Esophagus (tissue), 2 donors: ENCODE results near the gene KANK4. TPM values are rescaled to one million over a fixed set of nuclear protein-coding genes. Genes with fewer than 3 reads are reported as not detected.

Experiments used
- H3K27ac ChIP-seq, 2 donors: one replicate each; pipeline ENCODE4 v1.5.1; 2013; ENCODE audit warnings: low read depth in 2 of 2, mild to moderate bottlenecking in 2 of 2, inconsistent platforms in 1 of 2, low read length in 1 of 2, moderate library complexity in 1 of 2
- H3K27me3 ChIP-seq, 2 donors: one replicate each; pipeline ENCODE4 v1.6.1; 2013; ENCODE audit warnings: low read length in 2 of 2, control low read depth in 1 of 2, mild to moderate bottlenecking in 1 of 2; ENCODE audit not compliant: insufficient read depth in 2 of 2, control insufficient read depth in 1 of 2
- H3K36me3 ChIP-seq, 2 donors: one replicate each; pipeline ENCODE4 v1.6.1; 2013; ENCODE audit warnings: low read length in 1 of 2; ENCODE audit not compliant: control insufficient read depth in 2 of 2, insufficient read depth in 2 of 2
- H3K4me1 ChIP-seq, 2 donors: one replicate each; pipeline ENCODE4 v1.6.1; 2013; ENCODE audit warnings: low read length in 1 of 2; ENCODE audit not compliant: control insufficient read depth in 2 of 2, insufficient read depth in 2 of 2
- H3K4me3 ChIP-seq, 2 donors: one replicate each; pipeline ENCODE4 v1.5.1; 2013; ENCODE audit warnings: low read length in 2 of 2, mild to moderate bottlenecking in 2 of 2, low read depth in 1 of 2, moderate library complexity in 1 of 2
- H3K9me3 ChIP-seq, 2 donors: one replicate each; pipeline ENCODE4 v1.6.1; 2013; ENCODE audit warnings: mild to moderate bottlenecking in 2 of 2, low read depth in 1 of 2, low read length in 1 of 2, moderate library complexity in 1 of 2; ENCODE audit not compliant: control insufficient read depth in 2 of 2, insufficient read depth in 1 of 2
- WGBS, 2 donors: extraction: QIAGEN DNeasy Blood & Tissue Kit; methylation state at CpG; one replicate each; pipeline ENCODE4 v1.1.7; 2013; 5-methylcytosine and 5-hydroxymethylcytosine counted together
- polyA plus RNA-seq, 2 donors: library from polyadenylated mRNA; stranded (reverse); fragments of 200-250 nt; gene quantifications; one replicate each; pipeline ENCODE4 v1.2.3, GENCODE V29; 2013
- donor health status: healthy with polysubstance abuse.
- donor health status: Bipolar disorder and iron deficiency.

KANK4 gene
- polyA plus RNA-seq, 2 donors: 0.01 to 0.12 TPM

- H3K9me3 ChIP-seq: peaks cover 0 to 3% of the 10 kb centered on the region in 2 donors
- WGBS, 2 donors: 66 to 69% methylated on average over 2 of the region's 2 CpGs
- H3K27me3 ChIP-seq: no peaks in the 10 kb centered on the region
- no peak overlapping the region for H3K27ac ChIP-seq
- no peaks in the 10 kb centered on the region for H3K4me1 ChIP-seq
- no peak overlapping the region for H3K4me3 ChIP-seq
- H3K36me3 ChIP-seq: no peaks in the 10 kb centered on the region
Measured at GRCh38 chr1:62280960-62281465, 38.2 kb downstream of the KANK4 start.

- 76 to 82% methylated on average over 4 of the region's 4 CpGs for WGBS, 2 donors
- Histone ChIP-seq H3K27me3 (no peaks in the 10 kb centered on the region), H3K9me3 (peaks cover 0 to 3% of the 10 kb centered on the region in 2 donors), H3K4me3 (no peak overlapping the region), H3K4me1 (no peaks in the 10 kb centered on the region), H3K27ac (no peak overlapping the region), H3K36me3 (no peaks in the 10 kb centered on the region)
Measured at GRCh38 chr1:62280150-62280549, 39.1 kb downstream of the KANK4 start.

GRCh38 chr1:62276791-62277190 is 42.4 kb downstream of the KANK4 start:
- Histone ChIP-seq H3K36me3 (no peaks in the 10 kb centered on the region), H3K27ac (no peak overlapping the region), H3K9me3 (peaks cover 0 to 3% of the 10 kb centered on the region in 2 donors)

GRCh38 chr1:62274496-62275485 is 44.4 kb downstream of the KANK4 start:
- Histone ChIP-seq H3K27me3 (no peaks in the 10 kb centered on the region), H3K4me3 (no peak overlapping the region), H3K27ac (no peak overlapping the region), H3K36me3 (no peaks in the 10 kb centered on the region), H3K4me1 (no peaks in the 10 kb centered on the region), H3K9me3 (no peaks in the 10 kb centered on the region)
- 86 to 89% methylated on average over 14 of the region's 14 CpGs for WGBS, 2 donors

More at GRCh38 chr1:62276791-62277190, 42.4 kb downstream of the KANK4 start:
- H3K4me1 ChIP-seq: no peaks in the 10 kb centered on the region
- no peak overlapping the region for H3K4me3 ChIP-seq
- no peaks in the 10 kb centered on the region for H3K27me3 ChIP-seq

GRCh38 chr1:62273953-62274352 is 45.3 kb downstream of the KANK4 start:
- WGBS, 2 donors: 94 to 95% methylated on average over 7 of the region's 7 CpGs
- Histone ChIP-seq H3K36me3 (no peaks in the 10 kb centered on the region), H3K9me3 (no peaks in the 10 kb centered on the region), H3K4me1 (no peaks in the 10 kb centered on the region), H3K27me3 (no peaks in the 10 kb centered on the region), H3K27ac (no peak overlapping the region), H3K4me3 (no peak overlapping the region)

GRCh38 chr1:62271948-62272728 is 47.1 kb downstream of the KANK4 start:
- Histone ChIP-seq H3K27me3 (no peaks in the 10 kb centered on the region), H3K4me3 (no peak overlapping the region), H3K4me1 (no peaks in the 10 kb centered on the region), H3K27ac (no peak overlapping the region), H3K9me3 (no peaks in the 10 kb centered on the region), H3K36me3 (no peaks in the 10 kb centered on the region)
- WGBS, 2 donors: 69 to 74% methylated on average over 13 of the region's 13 CpGs

- 69 to 70% methylated on average over 7 of the region's 7 CpGs for WGBS, 2 donors
- H3K27me3 ChIP-seq: no peaks in the 10 kb centered on the region
- H3K4me3 ChIP-seq: no peak overlapping the region
- H3K36me3 ChIP-seq: no peaks in the 10 kb centered on the region
- no peak overlapping the region for H3K27ac ChIP-seq
- H3K9me3 ChIP-seq: peaks cover 0 to 3% of the 10 kb centered on the region in 2 donors
- peaks cover 0 to 3% of the 10 kb centered on the region in 2 donors for H3K4me1 ChIP-seq
Measured at GRCh38 chr1:62271134-62271533, 48.1 kb downstream of the KANK4 start.

- H3K9me3 ChIP-seq: peaks cover 0 to 4% of the 10 kb centered on the region in 2 donors
- H3K4me1 ChIP-seq: peaks cover 0 to 3% of the 10 kb centered on the region in 2 donors
- H3K27me3 ChIP-seq: no peaks in the 10 kb centered on the region
- no peak overlapping the region for H3K27ac ChIP-seq
- 90% methylated on average over 9 of the region's 9 CpGs for WGBS, 2 donors
- H3K36me3 ChIP-seq: no peaks in the 10 kb centered on the region
- H3K4me3 ChIP-seq: no peak overlapping the region
Measured at GRCh38 chr1:62269851-62270495, 49.3 kb downstream of the KANK4 start.

- no peak overlapping the region for H3K4me3 ChIP-seq
- no peaks in the 10 kb centered on the region for H3K27me3 ChIP-seq
- no peaks in the 10 kb centered on the region for H3K36me3 ChIP-seq
- 96 to 100% methylated on average over 1 of the region's 1 CpG for WGBS, 2 donors
- peaks cover 0 to 3% of the 10 kb centered on the region in 2 donors for H3K4me1 ChIP-seq
- H3K27ac ChIP-seq: no peak overlapping the region
- H3K9me3 ChIP-seq: peaks cover 0 to 4% of the 10 kb centered on the region in 2 donors
Measured at GRCh38 chr1:62269439-62269838, 49.8 kb downstream of the KANK4 start.
